ENCODE data around the gene CREBL2. TPM values are rescaled to one million over a fixed set of nuclear protein-coding genes. Genes with fewer than 3 reads are reported as not detected.
"Not testable (repeated sequence)": the region's sequence is repeated elsewhere in the genome, so short reads cannot be mapped to it uniquely, and the experiment has no call there.

CREBL2 gene
- total RNA-seq, 1 experiment from 2014 or later = 17.8 TPM

- CTCF ChIA-PET = no interaction called here
- DNase-seq (ENCODE audit: low spot score) = no peak
- H3K27me3 ChIP-seq (replicated peaks; ENCODE audit: insufficient read depth, low read depth, low read length, poor library complexity) = peaks cover 6% of the 10 kb centered on the region
- TF ChIP-seq EZH2 (IDR thresholded peaks at IDR 0.05; ENCODE audit: borderline replicate concordance, low read depth, low read length, poor library complexity, severe bottlenecking) = no peak
- no TSS peak for BruUV-seq (replicated peaks)
- no peaks in the 10 kb centered on the region for H3K9me3 ChIP-seq (ENCODE audit: low read depth, low read length, poor library complexity, severe bottlenecking)
- H3K4me1 ChIP-seq (ENCODE audit: insufficient read depth, low read length, poor library complexity, severe bottlenecking) = peaks cover 3% of the 10 kb centered on the region
- POLR2A ChIA-PET (ENCODE audit: low non-redundant PET) = no interaction called here
- H3K36me3 ChIP-seq (ENCODE audit: insufficient read depth, low read length, poor library complexity, severe bottlenecking) = no peaks in the 10 kb centered on the region
- H3K27ac ChIP-seq (ENCODE audit: low read depth, low read length, poor library complexity, severe bottlenecking) = no peak overlapping the region
- intact Hi-C loops (cut with micrococcal nuclease; ENCODE audit: unreplicated experiment) = no loop called here
- H3K4me3 ChIP-seq (ENCODE audit: low read depth, low read length, poor library complexity, severe bottlenecking) = no peak overlapping the region
Observed at GRCh38 chr12:12586879-12587675, 24.6 kb upstream of the CREBL2 start.

- ChIA-PET POLR2A (ENCODE audit: low non-redundant PET) (no interaction called here), CTCF (no interaction called here)
- Histone ChIP-seq H3K27me3 (replicated peaks; ENCODE audit: insufficient read depth, low read depth, low read length, poor library complexity) (peaks cover 6% of the 10 kb centered on the region), H3K27ac (ENCODE audit: low read depth, low read length, poor library complexity, severe bottlenecking) (no peak overlapping the region), H3K9me3 (ENCODE audit: low read depth, low read length, poor library complexity, severe bottlenecking) (no peaks in the 10 kb centered on the region), H3K4me1 (ENCODE audit: insufficient read depth, low read length, poor library complexity, severe bottlenecking) (peaks cover 3% of the 10 kb centered on the region), H3K4me3 (ENCODE audit: low read depth, low read length, poor library complexity, severe bottlenecking) (no peak overlapping the region), H3K36me3 (ENCODE audit: insufficient read depth, low read length, poor library complexity, severe bottlenecking) (no peaks in the 10 kb centered on the region)
- DNase-seq (ENCODE audit: low spot score) = no peak
- TF ChIP-seq CTCF (conservative IDR thresholded peaks at IDR 0.05; ENCODE audit: low read depth, low read length) (no peak), EZH2 (IDR thresholded peaks at IDR 0.05; ENCODE audit: borderline replicate concordance, low read depth, low read length, poor library complexity, severe bottlenecking) (no peak)
- BruUV-seq (replicated peaks) = no TSS peak
- intact Hi-C loops (cut with micrococcal nuclease; ENCODE audit: unreplicated experiment) = no loop called here
Observed at GRCh38 chr12:12587878-12588277, 23.8 kb upstream of the CREBL2 start.

GRCh38 chr12:12588436-12588835 is 23.2 kb upstream of the CREBL2 start:
- H3K9me3 ChIP-seq (ENCODE audit: low read depth, low read length, poor library complexity, severe bottlenecking); H3K27me3 ChIP-seq (replicated peaks; ENCODE audit: insufficient read depth, low read depth, low read length, poor library complexity); H3K36me3 ChIP-seq (ENCODE audit: insufficient read depth, low read length, poor library complexity, severe bottlenecking); H3K4me3 ChIP-seq (ENCODE audit: low read depth, low read length, poor library complexity, severe bottlenecking); CTCF ChIA-PET; BruUV-seq (replicated peaks); H3K27ac ChIP-seq (ENCODE audit: low read depth, low read length, poor library complexity, severe bottlenecking); DNase-seq (ENCODE audit: low spot score); intact Hi-C loops (cut with micrococcal nuclease; ENCODE audit: unreplicated experiment); POLR2A ChIA-PET (ENCODE audit: low non-redundant PET); H3K4me1 ChIP-seq (ENCODE audit: insufficient read depth, low read length, poor library complexity, severe bottlenecking): not testable (repeated sequence)

- CTCF ChIA-PET = no interaction called here
- H3K4me1 ChIP-seq (ENCODE audit: insufficient read depth, low read length, poor library complexity, severe bottlenecking) = peaks cover 3% of the 10 kb centered on the region
- peaks cover 6% of the 10 kb centered on the region for H3K27me3 ChIP-seq (replicated peaks; ENCODE audit: insufficient read depth, low read depth, low read length, poor library complexity)
- no peaks in the 10 kb centered on the region for H3K36me3 ChIP-seq (ENCODE audit: insufficient read depth, low read length, poor library complexity, severe bottlenecking)
- BruUV-seq (replicated peaks) = no TSS peak
- no peak overlapping the region for H3K4me3 ChIP-seq (ENCODE audit: low read depth, low read length, poor library complexity, severe bottlenecking)
- DNase-seq (ENCODE audit: low spot score) = no peak
- H3K27ac ChIP-seq (ENCODE audit: low read depth, low read length, poor library complexity, severe bottlenecking) = no peak overlapping the region
- H3K9me3 ChIP-seq (ENCODE audit: low read depth, low read length, poor library complexity, severe bottlenecking) = no peaks in the 10 kb centered on the region
- TF ChIP-seq EZH2 (IDR thresholded peaks at IDR 0.05; ENCODE audit: borderline replicate concordance, low read depth, low read length, poor library complexity, severe bottlenecking) (no peak), CTCF (conservative IDR thresholded peaks at IDR 0.05; ENCODE audit: low read depth, low read length) (no peak)
- POLR2A ChIA-PET (ENCODE audit: low non-redundant PET) = no interaction called here
- intact Hi-C loops (cut with micrococcal nuclease; ENCODE audit: unreplicated experiment) = no loop called here
Observed at GRCh38 chr12:12590961-12591360, 20.7 kb upstream of the CREBL2 start.
